Calu3 (cell line): ENCODE results near the gene HOXC6. TPM values are rescaled to one million over a fixed set of nuclear protein-coding genes. Genes with fewer than 3 reads are reported as not detected.
A peak's percentile ranks its signal among the peaks of the same experiment; 100 is the strongest.

ENCODE experiments used
- BruUV-seq: library from RNA; stranded (reverse); fragments of 400-500 nt; replicated peaks from 2 replicates; lab custom pipeline; 2021; lab: Mats Ljungman, UMichigan
- CTCF ChIA-PET: fragments of 300-600 bp; sonication (Branson Sonifier 250); formaldehyde crosslinking; loops from one replicate; lab custom pipeline; 2022; ENCODE audit warnings: antibody characterized with exemption; lab: Charles Lee
- DNase-seq: peaks from one replicate; pipeline ENCODE4 v3.0.0; 2022
- H3K27ac Mint-ChIP-seq: one replicate; pipeline ENCODE4 v1.8.0; 2022; ENCODE audit warnings: mixed read lengths; ENCODE audit not compliant: unreplicated experiment
- H3K27me3 Mint-ChIP-seq: one replicate; pipeline ENCODE4 v1.8.0; 2022; ENCODE audit warnings: mixed read lengths; ENCODE audit not compliant: unreplicated experiment
- H3K36me3 Mint-ChIP-seq: one replicate; pipeline ENCODE4 v1.8.0; 2022; ENCODE audit warnings: mild to moderate bottlenecking, moderate library complexity, mixed read lengths; ENCODE audit not compliant: insufficient read depth, unreplicated experiment
- H3K4me1 Mint-ChIP-seq: one replicate; pipeline ENCODE4 v1.8.0; 2022; ENCODE audit warnings: mild to moderate bottlenecking, low read depth, mixed read lengths; ENCODE audit not compliant: unreplicated experiment
- H3K4me3 Mint-ChIP-seq: one replicate; pipeline ENCODE4 v1.8.0; 2022; ENCODE audit warnings: mild to moderate bottlenecking, low read depth, moderate library complexity, mixed read lengths; ENCODE audit not compliant: unreplicated experiment
- H3K9me3 Mint-ChIP-seq: one replicate; pipeline ENCODE4 v1.8.0; 2022; ENCODE audit warnings: low read depth, mixed read lengths; ENCODE audit not compliant: unreplicated experiment
- CTCF ChIP-seq: fragments of 200-600 bp; IDR thresholded peaks from one replicate; pipeline ENCODE4 v1.8.0; 2022; ENCODE audit warnings: antibody characterized with exemption; ENCODE audit not compliant: unreplicated experiment
- intact Hi-C: fragments of 100-400 bp; cut with micrococcal nuclease; formaldehyde crosslinking; loops from one replicate; pipeline ENCODE4 v1.10.0; 2022; ENCODE audit not compliant: unreplicated experiment
- total RNA-seq: library from RNA; stranded (reverse); gene quantifications from 2 replicates; pipeline ENCODE4 v1.2.3, GENCODE V29; 2022

The HOXC6 gene
- total RNA-seq, 1 experiment from 2014 or later: 1.2 TPM

DNA sequence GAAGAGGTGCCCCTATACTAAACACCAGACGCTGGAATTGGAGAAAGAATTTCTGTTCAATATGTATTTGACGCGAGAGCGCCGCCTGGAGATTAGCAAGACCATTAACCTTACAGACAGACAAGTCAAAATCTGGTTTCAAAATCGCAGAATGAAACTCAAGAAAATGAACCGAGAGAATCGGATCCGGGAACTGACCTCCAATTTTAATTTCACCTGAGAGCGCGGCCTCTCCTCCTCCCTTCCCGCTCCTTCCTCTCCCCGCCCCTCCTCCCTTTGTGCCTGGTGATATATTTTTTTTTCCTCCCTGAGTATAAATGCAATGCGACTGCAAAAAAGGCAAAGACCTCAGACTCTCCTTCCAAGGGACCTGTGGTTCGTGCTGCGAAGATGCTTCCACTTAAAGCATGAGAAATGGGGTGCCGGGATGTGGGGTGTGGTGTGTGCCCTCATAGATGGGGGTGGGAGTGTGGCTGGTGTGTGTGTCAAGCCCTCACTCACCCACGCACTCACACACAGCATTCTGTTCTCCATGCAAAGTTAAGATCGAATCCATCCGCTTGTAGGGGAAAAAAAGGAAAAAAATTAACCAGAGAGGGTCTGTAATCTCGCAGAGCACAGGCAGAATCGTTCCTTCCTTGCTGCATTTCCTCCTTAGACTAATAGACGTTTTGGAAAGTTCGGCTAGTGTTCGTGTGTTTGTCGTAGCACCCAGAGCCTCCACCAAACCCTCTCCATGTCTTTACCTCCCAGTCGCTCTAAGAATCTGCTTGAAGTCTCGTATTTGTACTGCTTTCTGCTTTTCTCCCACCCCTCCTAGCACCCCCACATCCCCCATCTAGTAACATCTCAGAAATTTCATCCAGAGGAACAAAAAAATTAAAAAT lies 38.8 kb upstream of the HOXC6 start:
- CTCF ChIA-PET: interaction anchor here (0.7 to 2.7 kb wide), 5 partner anchors 11 to 289 kb away, joined by 4 to 9 read pairs (median 6); partner anchors contain the start of gene HOXC9
- BruUV-seq: no TSS peak
- H3K27me3 Mint-ChIP-seq: peaks cover 100% of the 10 kb centered on the region
- H3K27ac Mint-ChIP-seq: no peak overlapping the region
- H3K36me3 Mint-ChIP-seq: peaks cover 18% of the 10 kb centered on the region
- DNase-seq: peak; percentile 55
- TF ChIP-seq CTCF: peak; percentile 70
- peaks cover 32% of the 10 kb centered on the region for H3K4me1 Mint-ChIP-seq
- peak overlapping the region; percentile 10 for H3K4me3 Mint-ChIP-seq
- intact Hi-C loops: loop anchor here (1.0 kb wide), 1 partner anchor 222 kb away; no protein-coding TSS in a partner anchor
- no peaks in the 10 kb centered on the region for H3K9me3 Mint-ChIP-seq

- CTCF ChIA-PET: interaction anchor here (0.7 to 2.7 kb wide), 7 partner anchors 10 to 290 kb away, joined by 3 to 8 read pairs (median 4); partner anchors contain the start of genes HOXC8 and HOXC9
- no peaks in the 10 kb centered on the region for H3K9me3 Mint-ChIP-seq
- H3K27ac Mint-ChIP-seq: no peak overlapping the region
- H3K4me3 Mint-ChIP-seq: peak overlapping the region; percentile 10
- TF ChIP-seq CTCF: no peak
- no peak for DNase-seq
- BruUV-seq: no TSS peak
- intact Hi-C loops: no loop called here
- H3K36me3 Mint-ChIP-seq: peaks cover 17% of the 10 kb centered on the region
- H3K27me3 Mint-ChIP-seq: peaks cover 100% of the 10 kb centered on the region
- H3K4me1 Mint-ChIP-seq: peaks cover 42% of the 10 kb centered on the region
These were observed 37.7 kb upstream of the HOXC6 start for GRCh38 chr12:53990311-53991076.

- intact Hi-C loops: no loop called here
- TF ChIP-seq CTCF: no peak
- CTCF ChIA-PET: interaction anchor here (0.9 to 2.7 kb wide), 6 partner anchors 9 to 223 kb away, joined by 3 to 8 read pairs (median 4); partner anchors contain the start of genes HOXC8 and HOXC9
- Mint-ChIP-seq H3K4me3 (no peak overlapping the region), H3K27me3 (peaks cover 100% of the 10 kb centered on the region), H3K9me3 (no peaks in the 10 kb centered on the region), H3K4me1 (peaks cover 44% of the 10 kb centered on the region), H3K27ac (no peak overlapping the region), H3K36me3 (peaks cover 17% of the 10 kb centered on the region)
- no TSS peak for BruUV-seq
- no peak for DNase-seq
These were observed 37.2 kb upstream of the HOXC6 start for GRCh38 chr12:53991077-53991460.

DNA sequence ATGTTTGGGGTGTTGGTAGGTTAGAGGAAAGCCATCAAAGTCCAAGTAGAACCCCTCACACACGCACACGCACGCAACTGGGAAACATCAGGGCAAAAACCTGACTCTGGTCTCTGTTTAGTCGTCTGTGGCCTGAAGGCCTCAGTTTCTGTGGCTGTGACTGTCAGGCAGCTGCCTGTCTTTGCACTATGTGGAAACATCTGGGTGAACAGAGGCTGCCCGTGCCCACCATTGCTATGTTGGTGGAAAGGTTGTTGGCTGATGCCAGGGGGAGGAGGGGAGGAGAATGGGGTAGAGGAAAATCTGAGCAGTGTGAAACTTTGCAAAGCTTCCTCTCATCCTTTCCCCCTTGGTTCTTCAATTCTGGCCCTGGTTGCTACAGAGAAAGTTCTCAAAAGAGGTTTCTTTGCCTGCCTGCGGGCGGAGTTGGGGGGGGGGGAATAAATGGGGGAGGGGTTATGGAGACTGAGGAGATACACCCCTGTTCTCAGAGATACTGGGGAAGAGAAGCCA lies 35.8 kb upstream of the HOXC6 start:
- TF ChIP-seq CTCF: no peak
- CTCF ChIA-PET: interaction anchor here (0.6 to 2.7 kb wide), 4 partner anchors 8 to 40 kb away, joined by 3 to 8 read pairs (median 4); partner anchors contain the start of gene HOXC9
- BruUV-seq: no TSS peak
- DNase-seq: no peak
- H3K36me3 Mint-ChIP-seq: peaks cover 15% of the 10 kb centered on the region
- no peak overlapping the region for H3K27ac Mint-ChIP-seq
- intact Hi-C loops: no loop called here
- H3K27me3 Mint-ChIP-seq: peaks cover 100% of the 10 kb centered on the region
- H3K4me1 Mint-ChIP-seq: peaks cover 47% of the 10 kb centered on the region
- H3K4me3 Mint-ChIP-seq: no peak overlapping the region
- H3K9me3 Mint-ChIP-seq: no peaks in the 10 kb centered on the region
